ENCODE measurements around the gene TWNK.
"Not testable (repeated sequence)": the region's sequence is repeated elsewhere in the genome, so short reads cannot be mapped to it uniquely, and the experiment has no call there.

The TWNK gene

DNA sequence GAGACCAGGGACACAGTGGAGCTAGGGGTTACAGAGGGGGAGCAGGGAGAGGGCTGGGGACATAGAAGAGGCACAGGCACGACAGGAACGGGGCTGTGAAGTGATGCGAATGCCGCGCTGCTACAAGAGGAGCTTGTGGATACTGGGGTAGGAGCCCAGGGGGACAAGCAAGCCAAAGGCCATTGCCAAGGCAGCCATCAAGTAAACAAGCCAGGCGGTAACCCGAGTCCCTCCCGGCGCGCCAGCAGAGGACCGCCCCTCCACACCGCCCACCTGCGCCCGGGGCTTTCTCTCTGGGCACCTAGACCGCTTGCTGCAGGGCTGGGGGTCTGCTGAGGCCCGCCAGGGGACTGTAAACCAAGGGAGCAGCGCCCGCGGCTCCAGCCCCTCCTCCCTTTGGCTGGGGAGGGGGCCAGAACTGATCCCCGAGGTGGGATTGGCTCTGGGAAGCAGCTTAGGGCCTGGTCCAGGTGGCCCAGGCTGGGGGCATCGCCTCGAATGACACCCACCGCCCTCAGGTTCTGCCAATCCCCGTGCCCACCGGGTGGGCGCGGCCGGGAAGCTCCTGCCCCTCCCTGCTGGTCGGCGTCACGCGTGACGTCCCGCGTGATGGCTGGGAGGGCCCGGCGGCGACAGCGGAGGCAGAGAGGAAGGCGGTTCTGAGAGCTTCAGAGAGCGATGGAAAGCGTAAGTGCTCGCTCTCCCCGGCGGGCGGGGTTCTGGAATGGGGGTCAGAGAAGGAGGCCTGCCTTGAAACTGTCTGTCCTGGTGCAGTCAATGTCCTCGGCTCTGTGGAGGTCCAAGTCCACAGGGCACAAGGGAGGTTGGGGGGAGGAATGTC, 44.7 kb downstream of the TWNK start:
- Histone ChIP-seq H3K4me2 (ENCODE audit: low read length) (peak overlapping the region; percentile 82), H3K4me3 (ENCODE audit: low read depth, low read length) (peak overlapping the region; percentile 47), H4K12ac (ENCODE audit: low read depth, low read length) (no peak overlapping the region), H3K36me3 (ENCODE audit: control insufficient read depth in 1 of 2, insufficient read depth in 2 of 2, low read length in 2 of 2) (peaks cover 15 to 16% of the 10 kb centered on the region in 2 experiments), H2BK12ac (ENCODE audit: low read length) (peak overlapping the region; percentile 5), H3K23ac (ENCODE audit: low read length) (no peak overlapping the region), H4K91ac (ENCODE audit: low read depth, low read length) (peak overlapping the region; percentile 64), H3K79me2 (ENCODE audit: control insufficient read depth, insufficient read depth, low read length, poor library complexity) (no peaks in the 10 kb centered on the region), H3K27me3 (ENCODE audit: insufficient read depth, low read length) (no peaks in the 10 kb centered on the region), H3K4me1 (ENCODE audit: control insufficient read depth in 1 of 2, insufficient read depth in 2 of 2, low read length in 2 of 2) (peaks cover 17 to 25% of the 10 kb centered on the region in 2 experiments), H3K79me1 (ENCODE audit: low read length) (peaks cover 9% of the 10 kb centered on the region), H3K27ac (ENCODE audit: low read depth, low read length) (peak overlapping the region; percentile 66), H4K8ac (ENCODE audit: low read depth, low read length) (peak overlapping the region; percentile 12), H2BK120ac (ENCODE audit: insufficient read depth, low read length, poor library complexity) (peak overlapping the region; percentile 23), H2AK5ac (ENCODE audit: low read length) (no peak overlapping the region), H3K14ac (ENCODE audit: low read length) (peak overlapping the region; percentile 29), H3K18ac (ENCODE audit: low read length) (peak overlapping the region; percentile 17), H2AFZ (ENCODE audit: insufficient read depth, low read length, poor library complexity) (peak overlapping the region; percentile 58), H3K4ac (ENCODE audit: low read depth, low read length) (no peak overlapping the region), H3K9me3 (ENCODE audit: insufficient read depth, low read depth, low read length) (no peaks in the 10 kb centered on the region), H2BK5ac (ENCODE audit: low read depth, low read length, poor library complexity) (peak overlapping the region; percentile 34), H3K9ac (ENCODE audit: low read length) (peak overlapping the region; percentile 8)
- no CpG with 5 or more reads among the region's 47 CpGs for WGBS (ENCODE audit: extremely low coverage, insufficient coverage, insufficient read length)
- DNase-seq, result peak; percentile 72 to 74

DNA sequence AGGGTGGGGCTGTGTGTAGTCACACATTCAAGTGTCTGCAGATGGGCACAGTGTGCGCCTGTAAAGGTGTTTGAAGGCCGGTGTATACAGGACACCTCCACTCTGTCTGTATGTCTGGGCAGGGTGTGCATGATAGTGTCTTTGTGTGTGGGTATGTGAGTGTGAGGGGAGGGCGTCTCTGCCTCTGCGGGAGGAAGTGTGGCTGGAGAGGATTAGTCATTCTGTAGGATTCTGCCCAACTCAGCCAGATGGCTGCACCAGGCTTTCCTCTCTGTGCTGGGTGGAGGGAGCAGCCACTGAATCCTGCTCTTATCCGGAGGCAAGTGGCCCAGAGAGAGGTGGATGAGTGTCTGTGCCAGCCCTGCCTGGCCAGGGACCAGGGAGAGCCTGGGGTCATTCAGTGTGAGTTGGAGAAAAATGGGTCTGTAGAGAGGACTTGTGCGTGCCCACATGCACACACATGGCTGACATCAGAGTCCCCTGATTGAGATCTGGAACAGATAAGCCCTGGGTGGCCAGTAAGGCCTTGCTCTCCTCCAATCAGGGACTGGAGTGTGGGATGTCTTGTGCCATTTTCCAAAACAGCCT, 45.4 kb downstream of the TWNK start:
- no peak overlapping the region for H3K14ac ChIP-seq (ENCODE audit: low read length)
- peak overlapping the region; percentile 66 for H3K27ac ChIP-seq (ENCODE audit: low read depth, low read length)
- peak overlapping the region; percentile 47 for H3K4me3 ChIP-seq (ENCODE audit: low read depth, low read length)
- no peak overlapping the region for H3K4ac ChIP-seq (ENCODE audit: low read depth, low read length)
- peaks cover 17 to 22% of the 10 kb centered on the region in 2 experiments for H3K4me1 ChIP-seq (ENCODE audit: control insufficient read depth in 1 of 2, insufficient read depth in 2 of 2, low read length in 2 of 2)
- H3K79me1 ChIP-seq (ENCODE audit: low read length), result peaks cover 9% of the 10 kb centered on the region
- peak overlapping the region; percentile 34 for H2BK5ac ChIP-seq (ENCODE audit: low read depth, low read length, poor library complexity)
- no CpG with 5 or more reads among the region's 6 CpGs for WGBS (ENCODE audit: extremely low coverage, insufficient coverage, insufficient read length)
- H3K9me3 ChIP-seq (ENCODE audit: insufficient read depth, low read depth, low read length), result no peaks in the 10 kb centered on the region
- no peak overlapping the region for H4K12ac ChIP-seq (ENCODE audit: low read depth, low read length)
- H3K27me3 ChIP-seq (ENCODE audit: insufficient read depth, low read length), result no peaks in the 10 kb centered on the region
- H3K36me3 ChIP-seq (ENCODE audit: control insufficient read depth in 1 of 2, insufficient read depth in 2 of 2, low read length in 2 of 2), result peaks cover 21 to 23% of the 10 kb centered on the region in 2 experiments
- H3K18ac ChIP-seq (ENCODE audit: low read length), result peak overlapping the region; percentile 17
- H2AFZ ChIP-seq (ENCODE audit: insufficient read depth, low read length, poor library complexity), result no peak overlapping the region
- H3K23ac ChIP-seq (ENCODE audit: low read length), result no peak overlapping the region
- no peak overlapping the region for H3K9ac ChIP-seq (ENCODE audit: low read length)
- H2BK12ac ChIP-seq (ENCODE audit: low read length), result no peak overlapping the region
- peak; percentile 85 to 86 for DNase-seq
- peak overlapping the region; percentile 23 for H2BK120ac ChIP-seq (ENCODE audit: insufficient read depth, low read length, poor library complexity)
- H2AK5ac ChIP-seq (ENCODE audit: low read length), result no peak overlapping the region
- peak overlapping the region; percentile 3 for H4K8ac ChIP-seq (ENCODE audit: low read depth, low read length)
- no peaks in the 10 kb centered on the region for H3K79me2 ChIP-seq (ENCODE audit: control insufficient read depth, insufficient read depth, low read length, poor library complexity)
- H4K91ac ChIP-seq (ENCODE audit: low read depth, low read length), result peak overlapping the region; percentile 64
- peak overlapping the region; percentile 82 for H3K4me2 ChIP-seq (ENCODE audit: low read length)

DNA sequence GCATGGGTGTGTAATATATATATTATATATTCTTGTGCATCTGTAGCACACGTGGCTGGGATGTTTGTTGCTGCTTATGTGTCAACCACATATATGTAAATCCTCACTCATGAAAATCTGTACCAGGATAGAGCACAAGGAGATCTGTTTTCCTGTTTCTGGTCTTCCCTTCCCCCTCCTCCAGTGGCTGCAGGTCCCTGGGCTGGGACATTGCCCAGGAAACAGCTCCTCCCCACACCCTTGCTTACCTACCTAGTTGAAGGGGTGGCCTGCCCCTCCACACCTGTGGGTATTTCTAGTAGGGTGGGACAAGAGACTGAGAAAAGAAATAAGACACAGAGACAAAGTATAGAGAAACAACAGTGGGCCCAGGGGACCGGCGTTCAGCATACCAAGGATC, 45.9 kb downstream of the TWNK start:
- no peaks in the 10 kb centered on the region for H3K27me3 ChIP-seq (ENCODE audit: insufficient read depth, low read length)
- no peak overlapping the region for H2AK5ac ChIP-seq (ENCODE audit: low read length)
- H3K4me1 ChIP-seq (ENCODE audit: control insufficient read depth in 1 of 2, insufficient read depth in 2 of 2, low read length in 2 of 2), result peaks cover 17 to 22% of the 10 kb centered on the region in 2 experiments
- no peak overlapping the region for H3K4me3 ChIP-seq (ENCODE audit: low read depth, low read length)
- H2BK12ac ChIP-seq (ENCODE audit: low read length), result no peak overlapping the region
- WGBS (ENCODE audit: extremely low coverage, insufficient coverage, insufficient read length), result no CpG with 5 or more reads among the region's 3 CpGs
- no peak overlapping the region for H4K12ac ChIP-seq (ENCODE audit: low read depth, low read length)
- H3K9me3 ChIP-seq (ENCODE audit: insufficient read depth, low read depth, low read length), result no peaks in the 10 kb centered on the region
- H3K9ac ChIP-seq (ENCODE audit: low read length), result no peak overlapping the region
- H2AFZ ChIP-seq (ENCODE audit: insufficient read depth, low read length, poor library complexity), result no peak overlapping the region
- H3K18ac ChIP-seq (ENCODE audit: low read length), result no peak overlapping the region
- no peak overlapping the region for H3K23ac ChIP-seq (ENCODE audit: low read length)
- H2BK5ac ChIP-seq (ENCODE audit: low read depth, low read length, poor library complexity), result no peak overlapping the region
- H3K4me2 ChIP-seq (ENCODE audit: low read length), result no peak overlapping the region
- H3K14ac ChIP-seq (ENCODE audit: low read length), result no peak overlapping the region
- no peak for DNase-seq
- H3K27ac ChIP-seq (ENCODE audit: low read depth, low read length), result no peak overlapping the region
- no peak overlapping the region for H2BK120ac ChIP-seq (ENCODE audit: insufficient read depth, low read length, poor library complexity)
- peaks cover 9% of the 10 kb centered on the region for H3K79me1 ChIP-seq (ENCODE audit: low read length)
- peaks cover 21 to 23% of the 10 kb centered on the region in 2 experiments for H3K36me3 ChIP-seq (ENCODE audit: control insufficient read depth in 1 of 2, insufficient read depth in 2 of 2, low read length in 2 of 2)
- no peak overlapping the region for H3K4ac ChIP-seq (ENCODE audit: low read depth, low read length)
- H4K8ac ChIP-seq (ENCODE audit: low read depth, low read length), result no peak overlapping the region
- no peak overlapping the region for H4K91ac ChIP-seq (ENCODE audit: low read depth, low read length)
- H3K79me2 ChIP-seq (ENCODE audit: control insufficient read depth, insufficient read depth, low read length, poor library complexity), result no peaks in the 10 kb centered on the region

DNA sequence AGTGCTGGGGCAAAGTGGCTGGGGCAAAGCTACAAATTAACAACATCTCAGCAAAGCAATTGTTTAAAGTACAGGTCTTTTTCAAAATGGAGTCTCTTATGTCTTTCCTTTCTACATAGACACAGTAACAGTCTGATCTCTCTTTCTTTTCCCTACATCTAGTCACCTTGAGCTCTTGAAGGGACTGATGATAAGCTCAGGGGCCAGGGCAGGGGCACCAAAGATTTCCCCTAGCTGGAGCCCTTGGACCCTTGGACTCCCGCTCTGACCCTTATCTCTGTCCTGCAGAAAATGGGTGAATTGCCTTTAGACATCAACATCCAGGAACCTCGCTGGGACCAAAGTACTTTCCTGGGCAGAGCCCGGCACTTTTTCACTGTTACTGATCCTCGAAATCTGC, 47.1 kb downstream of the TWNK start:
- not testable (repeated sequence) for H3K14ac ChIP-seq (ENCODE audit: low read length); H4K12ac ChIP-seq (ENCODE audit: low read depth, low read length); H2BK120ac ChIP-seq (ENCODE audit: insufficient read depth, low read length, poor library complexity); H2BK5ac ChIP-seq (ENCODE audit: low read depth, low read length, poor library complexity); H4K91ac ChIP-seq (ENCODE audit: low read depth, low read length); H3K4me3 ChIP-seq (ENCODE audit: low read depth, low read length); DNase-seq; H3K79me1 ChIP-seq (ENCODE audit: low read length); H3K18ac ChIP-seq (ENCODE audit: low read length); H2BK12ac ChIP-seq (ENCODE audit: low read length); H3K9me3 ChIP-seq (ENCODE audit: insufficient read depth, low read depth, low read length); H3K4ac ChIP-seq (ENCODE audit: low read depth, low read length); H2AFZ ChIP-seq (ENCODE audit: insufficient read depth, low read length, poor library complexity); H3K4me2 ChIP-seq (ENCODE audit: low read length); H3K27ac ChIP-seq (ENCODE audit: low read depth, low read length); H3K27me3 ChIP-seq (ENCODE audit: insufficient read depth, low read length); H3K9ac ChIP-seq (ENCODE audit: low read length); H2AK5ac ChIP-seq (ENCODE audit: low read length); H3K23ac ChIP-seq (ENCODE audit: low read length); H3K79me2 ChIP-seq (ENCODE audit: control insufficient read depth, insufficient read depth, low read length, poor library complexity); H4K8ac ChIP-seq (ENCODE audit: low read depth, low read length)
- peaks cover 21 to 25% of the 10 kb centered on the region in 2 experiments for H3K36me3 ChIP-seq (ENCODE audit: control insufficient read depth in 1 of 2, insufficient read depth in 2 of 2, low read length in 2 of 2)
- H3K4me1 ChIP-seq (ENCODE audit: control insufficient read depth in 1 of 2, insufficient read depth in 2 of 2, low read length in 2 of 2), result peaks cover 17 to 22% of the 10 kb centered on the region in 2 experiments
- no CpG with 5 or more reads among the region's 4 CpGs for WGBS (ENCODE audit: extremely low coverage, insufficient coverage, insufficient read length)
